OCI-LY7 (cell line): ENCODE results near the gene SLCO2A1. TPM values are rescaled to one million over a fixed set of nuclear protein-coding genes. Genes with fewer than 3 reads are reported as not detected.

Source experiments
- BruUV-seq: library from RNA; stranded (reverse); fragments of 400-500 nt; replicated peaks from 2 replicates; lab custom pipeline; 2021; lab: Mats Ljungman, UMichigan
- CTCF ChIA-PET: fragments of 300-600 bp; sonication (Branson Sonifier 250); formaldehyde crosslinking; loops from one replicate; lab custom pipeline; 2022; ENCODE audit warnings: antibody characterized with exemption; ENCODE audit not compliant: unreplicated experiment; lab: Charles Lee
- POLR2A ChIA-PET: fragments of 300-600 bp; sonication (Branson Sonifier 250); formaldehyde crosslinking; loops from one replicate; lab custom pipeline; 2022; ENCODE audit warnings: antibody characterized with exemption; lab: Charles Lee
- DNase-seq: peaks from one replicate; pipeline ENCODE4 v3.0.0-alpha.2; 2015; ENCODE audit warnings: low spot score
- H2AFZ ChIP-seq: fragments of 200-600 bp; sonication (generic), shearing (Covaris generic); 2 replicates; pipeline ENCODE4 v1.6.1; 2014; ENCODE audit warnings: mild to moderate bottlenecking, antibody characterized with exemption, low read length, moderate library complexity
- H3K27ac ChIP-seq: fragments of 200-600 bp; sonication (generic); 2 replicates; pipeline ENCODE4 v1.5.1; 2014; ENCODE audit warnings: mixed run types, low read depth, mild to moderate bottlenecking, moderate library complexity, low read length, inconsistent platforms; ENCODE audit not compliant: poor library complexity, severe bottlenecking
- H3K36me3 ChIP-seq: fragments of 200-600 bp; sonication (generic); 2 replicates; pipeline ENCODE4 v1.6.1; 2014; ENCODE audit warnings: mild to moderate bottlenecking, antibody characterized with exemption, low read length, moderate library complexity, mixed read lengths; ENCODE audit not compliant: insufficient read depth
- H3K4me1 ChIP-seq: fragments of 200-600 bp; sonication (generic); 2 replicates; pipeline ENCODE4 v1.5.1; 2014; ENCODE audit warnings: mild to moderate bottlenecking, low read length; ENCODE audit not compliant: insufficient read depth, poor library complexity, severe bottlenecking
- H3K4me2 ChIP-seq: fragments of 200-600 bp; sonication (generic); 2 replicates; pipeline ENCODE4 v1.6.1; 2014; ENCODE audit warnings: mild to moderate bottlenecking, low read length
- H3K4me3 ChIP-seq: fragments of 200-600 bp; sonication (generic); 2 replicates; pipeline ENCODE4 v1.5.1; 2014; ENCODE audit warnings: mild to moderate bottlenecking, low read depth, low read length; ENCODE audit not compliant: poor library complexity, severe bottlenecking
- H3K79me2 ChIP-seq: fragments of 200-600 bp; sonication (generic); 2 replicates; pipeline ENCODE4 v1.6.1; 2016; ENCODE audit warnings: low read depth, mild to moderate bottlenecking, low read length, moderate library complexity, mixed read lengths; ENCODE audit not compliant: insufficient read depth
- H3K9me2 ChIP-seq: fragments of 200-600 bp; sonication (generic); 2 replicates; pipeline ENCODE4 v1.6.1; 2016; ENCODE audit warnings: mild to moderate bottlenecking, low read length, mixed read lengths; ENCODE audit not compliant: insufficient read depth
- H3K9me3 ChIP-seq: fragments of 200-600 bp; sonication (generic); 2 replicates; pipeline ENCODE4 v1.6.1; 2014; ENCODE audit warnings: mild to moderate bottlenecking, mixed run types, low read length, mixed read lengths
- H4K20me1 ChIP-seq: fragments of 200-600 bp; sonication (generic); 2 replicates; pipeline ENCODE4 v1.6.1; 2014; ENCODE audit warnings: mild to moderate bottlenecking, antibody characterized with exemption, low read length, moderate library complexity, mixed read lengths; ENCODE audit not compliant: insufficient read depth
- CTCF ChIP-seq: fragments of 200-600 bp; sonication (generic); conservative IDR thresholded peaks from 2 replicates; pipeline ENCODE4 v1.5.1; 2014; ENCODE audit warnings: mild to moderate bottlenecking, antibody characterized with exemption, low read length, moderate library complexity, mixed read lengths
- EZH2phosphoT487 ChIP-seq: fragments of 200-600 bp; sonication (generic); IDR thresholded peaks from 2 replicates; pipeline ENCODE4 v1.6.1; 2018; ENCODE audit warnings: low read depth, borderline replicate concordance, mild to moderate bottlenecking, mixed run types, antibody characterized with exemption, low read length, moderate library complexity, mixed read lengths
- intact Hi-C: fragments of 100-400 bp; cut with micrococcal nuclease; formaldehyde crosslinking; loops from one replicate; pipeline ENCODE4 v1.10.0; 2022; ENCODE audit not compliant: unreplicated experiment
- total RNA-seq, 2 experiments: library from RNA; depleted of rRNA in 1 of 2; stranded (reverse); fragments of >200 nt in 1 of 2; shearing (Covaris generic) in 1 of 2; gene quantifications; 2 replicates each; pipeline ENCODE4 v1.2.3, GENCODE V29; 2014 to 2022

SLCO2A1 gene
- total RNA-seq, 2 experiments from 2014 or later: not detected

- POLR2A ChIA-PET: no interaction called here
- Histone ChIP-seq H3K4me3 (no peak overlapping the region), H2AFZ (no peak overlapping the region), H3K36me3 (no peaks in the 10 kb centered on the region), H3K9me2 (no peaks in the 10 kb centered on the region), H3K79me2 (no peaks in the 10 kb centered on the region), H3K4me1 (no peaks in the 10 kb centered on the region), H3K4me2 (no peak overlapping the region), H4K20me1 (no peaks in the 10 kb centered on the region), H3K9me3 (no peaks in the 10 kb centered on the region), H3K27ac (no peak overlapping the region)
- TF ChIP-seq CTCF (no peak), EZH2phosphoT487 (no peak)
- no peak for DNase-seq
- no TSS peak for BruUV-seq
- CTCF ChIA-PET: no interaction called here
- intact Hi-C loops: no loop called here
Observed at GRCh38 chr3:133963657-133964396, 65.9 kb downstream of the SLCO2A1 start.

- ChIA-PET CTCF (no interaction called here), POLR2A (no interaction called here)
- intact Hi-C loops: no loop called here
- Histone ChIP-seq H3K79me2 (no peaks in the 10 kb centered on the region), H3K9me2 (no peaks in the 10 kb centered on the region), H3K4me3 (no peak overlapping the region), H3K4me1 (no peaks in the 10 kb centered on the region), H2AFZ (no peak overlapping the region), H3K4me2 (no peak overlapping the region), H3K36me3 (no peaks in the 10 kb centered on the region), H4K20me1 (no peaks in the 10 kb centered on the region), H3K27ac (no peak overlapping the region), H3K9me3 (no peaks in the 10 kb centered on the region)
- DNase-seq: no peak
- TF ChIP-seq EZH2phosphoT487 (no peak), CTCF (no peak)
- BruUV-seq: no TSS peak
Observed at GRCh38 chr3:133962849-133963248, 66.9 kb downstream of the SLCO2A1 start.

GRCh38 chr3:133958071-133958805 lies 71.5 kb downstream of the SLCO2A1 start:
- CTCF ChIA-PET: no interaction called here
- intact Hi-C loops: no loop called here
- BruUV-seq: no TSS peak
- H3K4me1 ChIP-seq: no peaks in the 10 kb centered on the region
- POLR2A ChIA-PET: no interaction called here
- H2AFZ ChIP-seq: no peak overlapping the region
- no peak overlapping the region for H3K4me2 ChIP-seq
- H3K27ac ChIP-seq: no peak overlapping the region
- no peaks in the 10 kb centered on the region for H3K9me2 ChIP-seq
- no peaks in the 10 kb centered on the region for H3K79me2 ChIP-seq
- no peak for DNase-seq
- H3K4me3 ChIP-seq: no peak overlapping the region
- no peaks in the 10 kb centered on the region for H3K9me3 ChIP-seq
- no peaks in the 10 kb centered on the region for H4K20me1 ChIP-seq
- H3K36me3 ChIP-seq: no peaks in the 10 kb centered on the region
- TF ChIP-seq CTCF (no peak), EZH2phosphoT487 (no peak)
